HFFc6 (cell line): ENCODE data around the gene TNFAIP8L1. TPM values are rescaled to one million over a fixed set of nuclear protein-coding genes. Genes with fewer than 3 reads are reported as not detected.

Experiments used
- DNase-seq: peaks from one replicate; pipeline ENCODE4 v3.0.0-alpha.2; 2018
- H3K27ac Mint-ChIP-seq: 2 replicates; pipeline ENCODE4 v1.8.0; 2020; ENCODE audit warnings: mild to moderate bottlenecking, mixed read lengths
- H3K27me3 Mint-ChIP-seq: 2 replicates; pipeline ENCODE4 v1.8.0; 2021; ENCODE audit warnings: mild to moderate bottlenecking, moderate library complexity, mixed read lengths; ENCODE audit not compliant: insufficient read depth
- H3K36me3 Mint-ChIP-seq: 2 replicates; pipeline ENCODE4 v1.8.0; 2021; ENCODE audit warnings: low read depth, mixed read lengths
- H3K4me1 Mint-ChIP-seq: 2 replicates; pipeline ENCODE4 v1.8.0; 2020; ENCODE audit warnings: low read depth, mixed read lengths
- H3K4me3 Mint-ChIP-seq: 2 replicates; pipeline ENCODE4 v1.8.0; 2020; ENCODE audit warnings: mild to moderate bottlenecking, moderate library complexity, mixed read lengths
- H3K9me3 Mint-ChIP-seq: 2 replicates; pipeline ENCODE4 v1.8.0; 2020; ENCODE audit warnings: mild to moderate bottlenecking, mixed read lengths
- total RNA-seq, 6 experiments: library from RNA; stranded (reverse); fragmentation: NEBNext Ultra II Directional; extraction: Animal tissue kit (Norgen Biotek cat#: 25700); gene quantifications; 2 replicates in 1 of 6; 3 replicates in 5 of 6; pipeline ENCODE4 v1.2.3, GENCODE V29; 2021
- TF ChIP-seq, protein P1 (sequence below): fragments of 200-600 bp; sonication (generic); IDR thresholded peaks from 2 replicates; pipeline ENCODE4 v1.5.0; 2021; ENCODE audit warnings: antibody characterized with exemption, mild to moderate bottlenecking

The TNFAIP8L1 gene
- total RNA-seq, 6 experiments from 2014 or later: 4.5 to 8.2 (median 6.7) TPM

DNA sequence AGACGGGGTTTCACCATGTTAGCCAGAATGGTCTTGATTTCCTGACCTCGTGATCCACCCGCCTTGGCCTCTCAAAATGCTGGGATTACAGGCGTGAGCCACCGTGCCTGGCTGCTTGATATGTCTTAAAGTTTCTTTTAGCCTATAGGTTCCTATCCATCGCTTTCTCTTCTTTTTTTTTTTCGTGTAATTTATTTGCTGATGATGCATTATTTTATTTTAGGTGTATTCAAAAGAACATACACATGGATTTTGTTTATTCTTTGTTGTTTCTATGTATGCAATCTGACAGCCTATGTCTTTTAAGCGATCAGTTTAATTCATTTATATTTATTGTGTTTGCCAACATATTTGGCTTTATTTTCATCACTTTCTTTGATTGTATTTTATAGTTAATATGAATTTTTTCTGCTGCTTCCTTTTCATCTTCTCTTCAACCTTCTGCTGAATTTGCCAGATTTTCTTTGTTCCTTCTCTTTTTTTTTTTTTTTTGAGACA lies 26.0 kb upstream of the TNFAIP8L1 start:
- TF ChIP-seq, protein P1, sequence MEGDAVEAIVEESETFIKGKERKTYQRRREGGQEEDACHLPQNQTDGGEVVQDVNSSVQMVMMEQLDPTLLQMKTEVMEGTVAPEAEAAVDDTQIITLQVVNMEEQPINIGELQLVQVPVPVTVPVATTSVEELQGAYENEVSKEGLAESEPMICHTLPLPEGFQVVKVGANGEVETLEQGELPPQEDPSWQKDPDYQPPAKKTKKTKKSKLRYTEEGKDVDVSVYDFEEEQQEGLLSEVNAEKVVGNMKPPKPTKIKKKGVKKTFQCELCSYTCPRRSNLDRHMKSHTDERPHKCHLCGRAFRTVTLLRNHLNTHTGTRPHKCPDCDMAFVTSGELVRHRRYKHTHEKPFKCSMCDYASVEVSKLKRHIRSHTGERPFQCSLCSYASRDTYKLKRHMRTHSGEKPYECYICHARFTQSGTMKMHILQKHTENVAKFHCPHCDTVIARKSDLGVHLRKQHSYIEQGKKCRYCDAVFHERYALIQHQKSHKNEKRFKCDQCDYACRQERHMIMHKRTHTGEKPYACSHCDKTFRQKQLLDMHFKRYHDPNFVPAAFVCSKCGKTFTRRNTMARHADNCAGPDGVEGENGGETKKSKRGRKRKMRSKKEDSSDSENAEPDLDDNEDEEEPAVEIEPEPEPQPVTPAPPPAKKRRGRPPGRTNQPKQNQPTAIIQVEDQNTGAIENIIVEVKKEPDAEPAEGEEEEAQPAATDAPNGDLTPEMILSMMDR: no peak
- Mint-ChIP-seq H3K4me1 (no peaks in the 10 kb centered on the region), H3K4me3 (no peak overlapping the region), H3K9me3 (no peaks in the 10 kb centered on the region), H3K27ac (no peak overlapping the region), H3K27me3 (peaks cover 30% of the 10 kb centered on the region), H3K36me3 (no peaks in the 10 kb centered on the region)
- DNase-seq: no peak

DNA sequence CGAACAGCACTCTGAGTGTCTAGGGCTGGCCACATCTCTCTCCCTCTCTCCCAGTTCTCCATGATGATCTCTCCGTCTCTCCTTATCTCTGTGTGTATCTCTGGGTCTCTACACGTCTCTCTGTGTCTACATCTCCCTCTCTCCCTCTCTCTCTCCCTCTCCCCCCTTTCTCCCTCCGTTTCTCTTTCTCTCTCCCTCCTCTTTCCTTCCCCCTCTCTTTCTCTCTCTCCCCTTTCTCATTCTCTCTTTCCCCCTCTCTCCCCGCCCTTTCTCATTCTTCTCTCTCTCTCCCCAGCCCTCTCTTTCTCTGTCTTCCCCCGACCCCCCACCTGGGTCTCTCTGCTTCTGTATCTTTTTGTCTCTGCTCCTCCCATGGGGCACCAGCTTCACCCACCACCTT lies 21.3 kb upstream of the TNFAIP8L1 start:
- H3K27me3 Mint-ChIP-seq: peaks cover 33% of the 10 kb centered on the region
- TF ChIP-seq, protein P1: no peak
- no peaks in the 10 kb centered on the region for H3K36me3 Mint-ChIP-seq
- H3K27ac Mint-ChIP-seq: no peak overlapping the region
- no peak for DNase-seq
- H3K4me3 Mint-ChIP-seq: no peak overlapping the region
- no peaks in the 10 kb centered on the region for H3K9me3 Mint-ChIP-seq
- H3K4me1 Mint-ChIP-seq: no peaks in the 10 kb centered on the region

- Mint-ChIP-seq H3K36me3 (no peaks in the 10 kb centered on the region), H3K4me1 (0 out of 2 replicates have a peak, but pooled peaks cover 5% of the 10 kb centered on the region), H3K9me3 (no peaks in the 10 kb centered on the region), H3K27ac (no peak overlapping the region), H3K27me3 (peaks cover 31% of the 10 kb centered on the region), H3K4me3 (no peak overlapping the region)
- DNase-seq: no peak
- TF ChIP-seq, protein P1: no peak
Observed at GRCh38 chr19:4619668-4620294, 19.5 kb upstream of the TNFAIP8L1 start.

DNA sequence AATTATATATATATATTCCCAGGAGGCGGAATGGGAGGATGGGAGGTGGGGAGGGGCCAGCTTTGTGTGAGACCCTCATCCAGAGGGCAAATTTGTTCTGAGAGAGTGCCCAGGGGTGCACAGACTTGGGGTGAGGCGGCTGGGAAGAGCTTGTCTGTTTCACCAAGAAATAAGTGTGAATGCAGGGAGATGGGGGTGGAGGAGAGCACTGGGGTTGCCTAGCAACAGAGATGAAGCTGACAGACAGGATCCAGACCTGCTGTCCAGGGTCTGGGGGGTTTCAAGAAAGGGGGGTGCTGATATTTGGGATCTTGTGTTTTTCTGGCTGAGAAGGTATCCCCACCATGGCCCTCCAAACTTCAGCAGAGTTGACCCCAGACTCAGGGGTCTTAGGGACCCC lies 18.6 kb upstream of the TNFAIP8L1 start:
- Mint-ChIP-seq H3K27ac (no peak overlapping the region), H3K9me3 (no peaks in the 10 kb centered on the region), H3K4me3 (no peak overlapping the region), H3K27me3 (peaks cover 31% of the 10 kb centered on the region), H3K36me3 (no peaks in the 10 kb centered on the region), H3K4me1 (0 out of 2 replicates have a peak, but pooled peaks cover 5% of the 10 kb centered on the region)
- DNase-seq: no peak
- TF ChIP-seq, protein P1: no peak

GRCh38 chr19:4622695-4623421 lies 16.5 kb upstream of the TNFAIP8L1 start:
- H3K27ac Mint-ChIP-seq: no peak overlapping the region
- H3K27me3 Mint-ChIP-seq: peaks cover 24% of the 10 kb centered on the region
- H3K9me3 Mint-ChIP-seq: no peaks in the 10 kb centered on the region
- DNase-seq: no peak
- H3K4me3 Mint-ChIP-seq: no peak overlapping the region
- H3K4me1 Mint-ChIP-seq: 0 out of 2 replicates have a peak, but pooled peaks cover 5% of the 10 kb centered on the region
- TF ChIP-seq, protein P1: peak; percentile 36; the same call in 1 of the 2 replicates
- H3K36me3 Mint-ChIP-seq: no peaks in the 10 kb centered on the region
